Ascending aorta (tissue), 2 donors: ENCODE data around the gene TCN1. TPM values are rescaled to one million over a fixed set of nuclear protein-coding genes. Genes with fewer than 3 reads are reported as not detected.
"Not testable (repeated sequence)": the region's sequence is repeated elsewhere in the genome, so short reads cannot be mapped to it uniquely, and the experiment has no call there.

Experiments used
- DNase-seq, 2 donors: peaks; one replicate each; pipeline ENCODE4 v3.0.0-alpha.2; 2019; ENCODE audit warnings: low spot score in 2 of 2
- H3K27ac ChIP-seq, 2 donors: fragments of 200-600 bp; sonication (generic); one replicate each; pipeline ENCODE4 v1.5.1; 2016 to 2017; ENCODE audit warnings: mild to moderate bottlenecking in 1 of 2
- H3K27me3 ChIP-seq: fragments of 200-600 bp; sonication (generic); one replicate; pipeline ENCODE4 v1.5.1; 2017
- H3K36me3 ChIP-seq, 2 donors: fragments of 200-600 bp; sonication (generic); one replicate each; pipeline ENCODE4 v1.5.1; 2016
- H3K4me1 ChIP-seq, 2 donors: fragments of 200-600 bp; sonication (generic); one replicate each; pipeline ENCODE4 v1.5.1; 2016 to 2017; ENCODE audit warnings: mild to moderate bottlenecking in 1 of 2
- H3K4me3 ChIP-seq, 2 donors: fragments of 200-600 bp; sonication (generic); one replicate each; pipeline ENCODE4 v1.5.1; 2016 to 2017; ENCODE audit warnings: mild to moderate bottlenecking in 1 of 2
- H3K9me3 ChIP-seq, 2 donors: fragments of 200-600 bp; sonication (generic); one replicate each; pipeline ENCODE4 v1.5.1; 2016
- intact Hi-C: fragments of 100-400 bp; cut with DNase I; formaldehyde crosslinking; loops from one replicate; pipeline ENCODE4 v1.15.1; 2023
- total RNA-seq: library from RNA; depleted of rRNA; stranded (reverse); fragments of >200 nt; gene quantifications from one replicate; pipeline ENCODE4 v1.1.0, GENCODE V29; 2016
- TF ChIP-seq, protein P1 (sequence below), 3 experiments: fragments of 200-600 bp in 2 of 3; fragments of 450-650 bp in 1 of 3; sonication (generic) in 2 of 3; IDR thresholded peaks; one replicate each; pipeline ENCODE4 v1.5.1; 2016 to 2019; ENCODE audit warnings: antibody characterized with exemption in 3 of 3, mild to moderate bottlenecking in 1 of 3, moderate library complexity in 1 of 3

The TCN1 gene
- total RNA-seq, 1 donor from 2014 or later = not detected

DNA sequence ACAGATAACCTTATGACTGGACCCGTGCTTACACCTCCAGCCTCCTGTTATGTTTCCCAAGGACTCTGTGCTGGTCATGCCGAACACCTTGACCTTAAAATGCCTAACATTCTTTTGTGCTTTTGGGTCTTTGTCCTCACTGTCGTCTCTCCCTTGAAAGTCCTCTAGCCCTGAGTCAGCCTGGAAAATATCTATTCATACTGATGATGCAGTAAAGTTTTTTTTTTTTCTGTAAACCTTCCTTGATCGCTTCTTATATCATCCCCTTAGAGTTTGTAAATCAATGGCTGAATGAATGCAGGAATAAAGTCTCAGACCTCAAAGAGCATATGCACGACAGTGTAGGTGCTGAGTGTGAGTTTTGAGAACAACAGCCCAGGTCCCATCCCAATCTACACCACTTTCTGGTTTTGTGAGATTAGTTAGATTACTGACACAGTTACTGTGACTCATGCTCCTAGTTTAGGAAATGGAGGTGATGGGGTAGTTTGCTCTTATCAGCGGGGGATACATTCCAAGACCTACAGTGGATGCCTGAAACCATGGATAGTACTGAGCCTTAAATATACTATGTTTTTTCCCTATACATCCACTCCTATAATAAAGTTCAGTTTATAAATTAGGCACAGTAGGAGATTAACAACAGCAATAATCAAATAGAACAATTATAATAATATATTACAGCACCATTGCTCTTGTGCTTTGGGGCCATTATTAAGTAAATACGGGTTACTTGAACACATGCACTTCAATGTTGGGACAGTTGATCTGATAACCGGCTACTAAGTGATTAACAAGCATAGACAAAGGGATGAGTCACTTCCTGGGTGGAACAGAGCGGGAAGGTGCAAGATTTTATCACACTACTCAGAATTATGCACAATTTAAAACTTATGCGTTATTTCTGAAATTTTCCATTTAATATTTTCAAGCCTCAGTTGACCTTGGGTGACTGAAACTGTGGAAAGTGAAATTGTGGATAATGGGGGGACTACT, 8.6 kb downstream of the TCN1 start:
- intact Hi-C loops = no loop called here
- Histone ChIP-seq H3K4me1 (no peaks in the 10 kb centered on the region), H3K36me3 (no peaks in the 10 kb centered on the region), H3K27me3 (no peaks in the 10 kb centered on the region), H3K27ac (no peak overlapping the region), H3K4me3 (no peak overlapping the region), H3K9me3 (no peaks in the 10 kb centered on the region)
- no peak for DNase-seq
- TF ChIP-seq, protein P1, sequence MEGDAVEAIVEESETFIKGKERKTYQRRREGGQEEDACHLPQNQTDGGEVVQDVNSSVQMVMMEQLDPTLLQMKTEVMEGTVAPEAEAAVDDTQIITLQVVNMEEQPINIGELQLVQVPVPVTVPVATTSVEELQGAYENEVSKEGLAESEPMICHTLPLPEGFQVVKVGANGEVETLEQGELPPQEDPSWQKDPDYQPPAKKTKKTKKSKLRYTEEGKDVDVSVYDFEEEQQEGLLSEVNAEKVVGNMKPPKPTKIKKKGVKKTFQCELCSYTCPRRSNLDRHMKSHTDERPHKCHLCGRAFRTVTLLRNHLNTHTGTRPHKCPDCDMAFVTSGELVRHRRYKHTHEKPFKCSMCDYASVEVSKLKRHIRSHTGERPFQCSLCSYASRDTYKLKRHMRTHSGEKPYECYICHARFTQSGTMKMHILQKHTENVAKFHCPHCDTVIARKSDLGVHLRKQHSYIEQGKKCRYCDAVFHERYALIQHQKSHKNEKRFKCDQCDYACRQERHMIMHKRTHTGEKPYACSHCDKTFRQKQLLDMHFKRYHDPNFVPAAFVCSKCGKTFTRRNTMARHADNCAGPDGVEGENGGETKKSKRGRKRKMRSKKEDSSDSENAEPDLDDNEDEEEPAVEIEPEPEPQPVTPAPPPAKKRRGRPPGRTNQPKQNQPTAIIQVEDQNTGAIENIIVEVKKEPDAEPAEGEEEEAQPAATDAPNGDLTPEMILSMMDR (IDR thresholded peaks at IDR 0.05) = no peak

DNA sequence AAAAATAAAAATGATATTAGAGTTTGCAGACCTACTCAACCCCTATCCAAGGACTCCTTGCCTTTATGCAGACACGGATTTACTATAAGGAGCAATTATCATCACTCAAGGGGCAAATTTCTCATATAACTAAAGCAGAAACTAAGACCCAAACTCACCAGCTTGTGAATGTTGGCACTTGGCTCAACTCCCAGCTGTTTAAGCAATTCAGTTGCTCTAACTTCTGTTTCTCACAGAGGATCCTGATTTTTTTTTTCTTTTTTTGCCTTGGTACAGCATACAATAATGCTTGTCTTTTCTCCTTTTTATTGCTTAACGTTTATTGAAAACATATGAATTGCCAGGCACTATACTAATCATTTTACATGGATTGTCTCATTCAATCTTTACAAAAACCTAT, 11.4 kb downstream of the TCN1 start:
- H3K9me3 ChIP-seq = no peaks in the 10 kb centered on the region
- intact Hi-C loops = no loop called here
- no peaks in the 10 kb centered on the region for H3K36me3 ChIP-seq
- H3K4me1 ChIP-seq = no peaks in the 10 kb centered on the region
- no peak for DNase-seq
- no peak overlapping the region for H3K27ac ChIP-seq
- TF ChIP-seq, protein P1 (IDR thresholded peaks at IDR 0.05) = no peak
- no peak overlapping the region for H3K4me3 ChIP-seq
- no peaks in the 10 kb centered on the region for H3K27me3 ChIP-seq

DNA sequence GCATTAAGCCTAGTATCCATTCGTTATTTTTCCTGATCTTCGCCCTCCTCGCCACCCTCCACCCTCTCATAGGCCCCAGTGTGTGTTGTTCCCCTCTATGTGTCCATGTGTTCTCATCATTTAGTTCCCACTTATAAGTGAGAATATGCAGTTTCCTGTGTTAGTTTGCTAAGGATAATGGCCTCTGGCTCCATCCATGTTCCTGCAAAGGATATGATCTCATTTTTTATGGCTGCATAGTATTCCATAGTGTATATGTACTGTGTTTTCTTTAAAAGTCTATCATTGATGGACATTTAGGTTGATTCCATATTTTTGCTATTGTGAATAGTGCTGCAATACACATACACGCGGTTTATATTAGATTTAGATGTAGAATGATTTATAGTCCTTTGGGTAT, 14.9 kb downstream of the TCN1 start:
- H3K4me3 ChIP-seq, DNase-seq, H3K27ac ChIP-seq, H3K36me3 ChIP-seq, H3K4me1 ChIP-seq, H3K27me3 ChIP-seq, H3K9me3 ChIP-seq, intact Hi-C loops: not testable (repeated sequence)

DNA sequence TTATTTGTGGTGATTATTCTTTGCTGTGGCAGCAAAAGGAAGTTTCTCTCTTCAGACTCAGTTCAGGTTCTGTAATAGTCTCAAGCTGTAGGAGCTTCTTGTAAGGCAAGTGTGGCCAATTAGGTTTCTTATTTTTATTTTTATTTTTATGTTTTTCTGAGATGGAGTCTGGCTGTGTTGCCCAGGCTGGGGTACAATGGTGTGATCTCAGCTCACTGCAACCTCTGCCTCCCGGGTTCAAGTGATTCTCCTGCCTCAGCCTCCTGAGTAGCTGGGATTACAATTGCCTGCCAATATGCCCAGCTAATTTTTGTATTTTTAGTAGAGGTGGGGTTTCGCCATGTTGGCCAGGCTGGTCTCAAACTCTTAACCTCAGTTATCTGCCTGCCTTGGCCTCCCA, 16.7 kb downstream of the TCN1 start:
- H3K27ac ChIP-seq, intact Hi-C loops, DNase-seq, H3K27me3 ChIP-seq, H3K36me3 ChIP-seq, H3K9me3 ChIP-seq, H3K4me3 ChIP-seq, H3K4me1 ChIP-seq: not testable (repeated sequence)

DNA sequence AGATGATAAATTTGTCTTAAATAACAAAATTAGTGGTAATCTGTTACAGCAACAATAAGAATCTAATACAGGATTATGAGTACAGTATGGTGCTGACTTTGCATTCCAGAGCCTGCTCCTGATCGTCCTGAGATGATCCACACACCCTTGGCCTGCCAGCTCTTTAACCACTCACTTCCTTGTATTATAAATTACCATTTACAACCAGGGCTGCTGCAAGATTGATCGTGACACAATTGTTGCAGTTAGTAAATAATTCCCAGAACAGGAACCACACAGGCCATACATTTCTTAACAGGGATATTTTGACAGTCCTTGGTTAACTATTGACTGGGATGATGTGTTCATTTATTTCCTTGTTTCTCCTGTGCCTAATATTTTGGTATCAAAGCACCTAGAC, 17.2 kb downstream of the TCN1 start:
- H3K27me3 ChIP-seq = no peaks in the 10 kb centered on the region
- H3K36me3 ChIP-seq = no peaks in the 10 kb centered on the region
- DNase-seq = no peak
- no peak overlapping the region for H3K4me3 ChIP-seq
- TF ChIP-seq, protein P1 (IDR thresholded peaks at IDR 0.05) = no peak
- H3K4me1 ChIP-seq = no peaks in the 10 kb centered on the region
- intact Hi-C loops = no loop called here
- H3K9me3 ChIP-seq = no peaks in the 10 kb centered on the region
- H3K27ac ChIP-seq = no peak overlapping the region

DNA sequence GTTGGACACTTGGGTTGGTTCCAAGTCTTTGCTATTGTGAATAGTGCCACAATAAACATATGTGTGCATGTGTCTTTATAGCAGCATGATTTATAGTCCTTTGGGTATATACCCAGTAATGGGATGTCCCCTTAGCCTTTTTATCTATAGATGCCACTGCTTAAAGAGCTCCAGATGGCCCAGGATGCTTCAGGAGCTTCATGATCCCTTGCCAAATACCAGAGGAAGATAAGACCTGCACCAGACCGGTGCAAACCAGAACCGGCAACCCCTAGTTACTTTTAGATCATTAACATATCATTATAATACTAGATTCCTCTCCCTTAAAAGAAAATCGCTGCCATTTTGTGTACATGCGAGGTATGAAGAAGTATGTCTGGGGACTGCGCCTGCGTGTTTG, 17.8 kb downstream of the TCN1 start:
- H3K4me3 ChIP-seq, H3K27ac ChIP-seq, H3K4me1 ChIP-seq, intact Hi-C loops, H3K9me3 ChIP-seq, DNase-seq, H3K27me3 ChIP-seq, H3K36me3 ChIP-seq: not testable (repeated sequence)

DNA sequence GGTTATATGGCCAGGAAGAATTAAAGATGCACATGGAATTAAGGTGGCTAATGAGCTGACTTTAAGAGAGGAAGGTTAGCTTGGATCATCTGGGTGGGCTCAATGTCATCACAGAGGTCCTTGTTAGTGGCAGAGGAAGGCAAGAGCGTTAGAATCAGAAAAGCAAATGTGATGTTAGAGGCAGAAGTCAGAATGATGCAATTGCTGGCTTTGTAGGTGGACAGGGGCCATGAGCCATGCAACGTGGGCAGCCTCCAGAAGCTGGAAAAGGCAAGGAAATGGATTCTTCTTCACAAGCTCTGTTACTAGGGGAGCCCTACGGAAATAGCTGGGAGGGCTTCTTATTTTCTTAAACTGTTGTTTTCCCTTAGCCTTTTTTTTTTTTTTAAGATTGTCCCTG, 18.7 kb downstream of the TCN1 start:
- H3K36me3 ChIP-seq = no peaks in the 10 kb centered on the region
- H3K27ac ChIP-seq = no peak overlapping the region
- no peak for DNase-seq
- H3K27me3 ChIP-seq = no peaks in the 10 kb centered on the region
- H3K4me1 ChIP-seq = no peaks in the 10 kb centered on the region
- intact Hi-C loops = no loop called here
- no peaks in the 10 kb centered on the region for H3K9me3 ChIP-seq
- TF ChIP-seq, protein P1 (IDR thresholded peaks at IDR 0.05) = no peak
- H3K4me3 ChIP-seq = no peak overlapping the region
